Ishikawa (cell line): ENCODE data around the gene GVQW3.

Experiments
- CEBPB ChIP-seq: IDR thresholded peaks from 2 replicates; pipeline ENCODE4 v1.6.1; 2012
- CREB1 ChIP-seq: IDR thresholded peaks from 2 replicates; pipeline ENCODE4 v1.6.1; 2012; ENCODE audit warnings: low read depth
- EGR1 ChIP-seq: IDR thresholded peaks from 2 replicates; pipeline ENCODE4 v1.6.1; 2012
- EP300 ChIP-seq: IDR thresholded peaks from 2 replicates; pipeline ENCODE4 v1.6.1; 2012; ENCODE audit warnings: borderline replicate concordance
- FOXM1 ChIP-seq: IDR thresholded peaks from 2 replicates; pipeline ENCODE4 v1.6.1; 2012; ENCODE audit warnings: low read depth, borderline replicate concordance
- MAX ChIP-seq: IDR thresholded peaks from 2 replicates; pipeline ENCODE4 v1.6.1; 2012
- NFIC ChIP-seq: IDR thresholded peaks from 2 replicates; pipeline ENCODE4 v1.6.1; 2012
- RAD21 ChIP-seq: IDR thresholded peaks from 2 replicates; pipeline ENCODE4 v1.6.1; 2012; ENCODE audit warnings: low read depth
- REST ChIP-seq: IDR thresholded peaks from 2 replicates; pipeline ENCODE4 v1.6.1; 2012; ENCODE audit warnings: low read depth, mild to moderate bottlenecking
- TAF1 ChIP-seq: IDR thresholded peaks from 2 replicates; pipeline ENCODE4 v1.6.1; 2012; ENCODE audit warnings: low read depth, mild to moderate bottlenecking
- TCF12 ChIP-seq: IDR thresholded peaks from 2 replicates; pipeline ENCODE4 v1.6.1; 2012; ENCODE audit warnings: low read depth
- TEAD4 ChIP-seq: IDR thresholded peaks from 2 replicates; pipeline ENCODE4 v1.6.1; 2012
- USF1 ChIP-seq: IDR thresholded peaks from 2 replicates; pipeline ENCODE4 v1.6.1; 2012
- YY1 ChIP-seq: IDR thresholded peaks from 2 replicates; pipeline ENCODE4 v1.6.1; 2012; ENCODE audit warnings: low read depth
- ZBTB7A ChIP-seq: IDR thresholded peaks from 2 replicates; pipeline ENCODE4 v1.6.1; 2012; ENCODE audit warnings: low read depth

Gene GVQW3

GRCh38 chr11:76380977-76381719 lies at the start of gene GVQW3, which contains the start of gene THAP12:
GVQW3 (plus strand) TSS chr11:76381323; CDS start chr11:76381829, 506 bp downstream.
THAP12 (minus strand) TSS chr11:76381132; CDS start chr11:76380836, 296 bp downstream.
- peak; percentile 65 for TF ChIP-seq MAX
- TF ChIP-seq YY1: peak; percentile 33
- 0 out of 2 replicates have a peak, but pooled peaks have one; percentile 37 for TF ChIP-seq EP300
- peak; percentile 84 for TF ChIP-seq EGR1
- TF ChIP-seq CEBPB: no peak
- TF ChIP-seq CREB1: no peak
- no peak for TF ChIP-seq RAD21
- TF ChIP-seq USF1: peak; percentile 36; the same call in 1 of the 2 replicates
- 0 out of 2 replicates have a peak, but pooled peaks have one; percentile 19 for TF ChIP-seq NFIC
- TF ChIP-seq TEAD4: peak; percentile 30; the same call in 1 of the 2 replicates
- TF ChIP-seq TAF1: peak; percentile 61; the same call in 1 of the 2 replicates
- no peak for TF ChIP-seq REST
- TF ChIP-seq TCF12: peak; percentile 56; the same call in 1 of the 2 replicates

- TF ChIP-seq NFIC: no peak
- TF ChIP-seq ZBTB7A: no peak
- no peak for TF ChIP-seq TCF12
- no peak for TF ChIP-seq TAF1
- no peak for TF ChIP-seq USF1
- peak; percentile 55 for TF ChIP-seq CEBPB
- no peak for TF ChIP-seq FOXM1
- TF ChIP-seq MAX: no peak
- no peak for TF ChIP-seq CREB1
These were observed 46.2 kb upstream of the GVQW3 start for GRCh38 chr11:76334826-76335389.

GRCh38 chr11:76335842-76336241 lies 45.3 kb upstream of the GVQW3 start:
- no peak for TF ChIP-seq EP300
- no peak for TF ChIP-seq TAF1
- TF ChIP-seq REST: no peak

- TF ChIP-seq TAF1 (no peak), MAX (no peak), USF1 (no peak), REST (no peak), RAD21 (no peak), FOXM1 (no peak), TCF12 (no peak), EGR1 (no peak), ZBTB7A (no peak), EP300 (no peak), NFIC (no peak), CEBPB (no peak), CREB1 (no peak), YY1 (no peak), TEAD4 (no peak)
These were observed 44.5 kb upstream of the GVQW3 start for GRCh38 chr11:76336597-76336996.
